Measurements from ENCODE around the gene SH3PXD2A.
"Not testable (repeated sequence)": the region's sequence is repeated elsewhere in the genome, so short reads cannot be mapped to it uniquely, and the experiment has no call there.

SH3PXD2A gene

GRCh38 chr10:103747193-103747865, 108.0 kb downstream of the SH3PXD2A start:
- DNase-seq (ENCODE audit: low spot score): no peak

- DNase-seq (ENCODE audit: low spot score): no peak
Measured at GRCh38 chr10:103746598-103746997, 108.8 kb downstream of the SH3PXD2A start.

DNA sequence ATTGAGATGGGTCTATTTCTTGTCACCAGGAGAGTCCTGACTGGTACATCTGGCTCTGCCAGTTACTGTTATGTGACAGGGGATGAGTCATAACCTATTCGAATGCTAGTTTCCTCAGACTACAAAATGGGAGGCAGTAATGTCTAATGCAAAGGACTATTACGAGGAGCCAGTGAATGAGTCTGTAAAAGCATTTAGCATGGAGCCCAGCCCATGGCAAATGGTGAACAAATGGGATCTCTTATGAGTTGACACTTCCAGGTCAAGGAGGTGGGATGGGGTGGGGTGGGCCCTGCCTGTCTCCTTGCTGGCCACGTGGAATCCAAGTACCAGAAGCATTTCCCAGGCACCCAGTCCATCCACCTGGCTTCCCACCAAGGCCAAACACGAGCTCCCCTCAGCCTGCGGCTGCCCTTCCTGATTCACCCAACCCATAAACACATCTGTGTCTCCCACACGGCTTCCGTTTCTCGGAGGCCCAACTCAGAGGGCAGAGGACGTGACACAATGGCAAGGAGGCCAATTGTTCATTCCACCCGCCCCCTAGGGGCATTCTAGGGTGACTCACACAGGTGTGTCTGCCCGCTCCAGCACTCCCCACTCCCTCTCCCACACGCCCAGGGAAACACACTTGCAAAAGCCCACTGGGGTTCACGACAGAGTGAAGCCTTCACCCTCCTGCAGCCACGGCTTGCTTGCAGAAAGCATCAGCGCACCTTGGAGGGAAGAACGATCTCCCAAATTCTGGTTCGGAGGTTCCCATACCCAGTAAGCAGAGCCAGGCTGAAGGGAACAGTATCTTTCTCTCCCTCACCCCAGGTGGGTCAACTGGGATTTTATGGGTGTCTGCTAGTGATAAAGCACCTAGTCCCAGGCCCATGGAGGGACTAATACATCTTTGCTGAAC, 109.8 kb downstream of the SH3PXD2A start:
- peak; percentile 54 for DNase-seq (ENCODE audit: low spot score)

- DNase-seq (ENCODE audit: low spot score): no peak
Measured at GRCh38 chr10:103742824-103743223, 112.6 kb downstream of the SH3PXD2A start.

- no peak for DNase-seq (ENCODE audit: low spot score)
Measured at GRCh38 chr10:103740611-103741010, 114.8 kb downstream of the SH3PXD2A start.

DNA sequence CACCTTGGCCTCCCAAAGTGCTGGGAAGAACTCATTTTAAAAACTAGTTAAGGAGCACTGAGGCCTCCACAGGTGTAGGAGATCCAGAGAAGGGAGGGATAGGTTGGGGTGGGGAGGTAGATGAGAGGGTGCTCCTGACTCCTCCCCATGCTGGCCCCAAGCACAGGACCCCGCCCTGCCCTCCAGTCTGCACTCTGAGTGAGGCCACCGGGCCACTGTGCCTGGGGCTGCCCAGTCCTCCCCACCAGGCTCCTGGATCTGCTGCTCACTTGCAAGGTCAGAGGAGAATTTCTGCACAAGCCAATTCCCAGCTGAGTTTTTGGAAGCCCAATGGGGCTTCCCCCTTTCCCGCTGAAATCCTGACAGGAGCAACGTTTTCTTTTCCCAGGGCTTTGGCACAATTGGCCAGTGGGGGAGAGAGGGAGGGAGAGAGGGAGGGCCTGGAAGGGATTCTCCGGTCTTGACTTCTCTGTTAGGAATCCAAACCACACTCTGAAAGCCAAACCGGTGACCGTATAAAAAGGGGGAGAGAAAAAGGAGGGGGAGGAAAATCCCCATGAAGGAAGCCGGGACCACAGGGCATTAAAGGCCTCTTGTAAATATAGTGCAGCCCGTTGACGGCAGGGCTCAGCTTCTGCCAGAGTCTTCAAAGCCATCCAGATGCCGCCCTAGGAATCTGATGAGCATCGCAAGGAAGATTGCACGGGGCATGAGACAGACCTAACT, 116.2 kb downstream of the SH3PXD2A start:
- DNase-seq (ENCODE audit: low spot score): peak; percentile 91

DNA sequence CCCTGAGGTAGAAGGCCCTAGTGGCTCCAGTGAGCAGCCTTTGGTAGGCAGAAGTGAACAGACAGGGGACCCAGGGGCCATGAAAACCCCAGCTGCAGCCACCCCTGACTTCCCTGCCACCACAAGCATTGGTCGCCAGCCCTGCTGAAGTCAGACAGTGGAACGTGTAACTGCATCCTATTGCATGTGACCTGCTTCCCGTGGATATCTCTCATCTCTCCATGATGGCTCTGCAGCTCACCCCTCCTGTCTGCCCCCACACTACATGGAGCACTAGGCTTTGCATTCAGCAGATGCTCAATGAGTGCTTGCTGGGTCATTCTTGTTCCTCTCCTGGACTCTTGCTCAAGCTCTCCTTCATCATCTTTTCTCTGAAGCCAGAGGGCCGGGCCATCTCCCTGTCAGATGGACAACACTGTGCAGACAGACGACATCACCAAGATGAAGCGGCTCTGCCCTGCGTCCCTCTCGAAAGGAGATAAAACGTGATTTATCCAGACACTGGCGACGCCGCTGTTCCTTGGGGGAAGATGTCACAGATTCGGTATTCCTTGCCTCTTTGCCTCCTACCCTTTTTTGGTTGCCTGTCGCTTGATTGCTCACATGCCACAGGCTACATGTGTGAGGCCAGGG, 117.5 kb downstream of the SH3PXD2A start:
- no peak for DNase-seq (ENCODE audit: low spot score)

GRCh38 chr10:103736763-103737162, 118.6 kb downstream of the SH3PXD2A start:
- DNase-seq (ENCODE audit: low spot score): peak; percentile 63

DNA sequence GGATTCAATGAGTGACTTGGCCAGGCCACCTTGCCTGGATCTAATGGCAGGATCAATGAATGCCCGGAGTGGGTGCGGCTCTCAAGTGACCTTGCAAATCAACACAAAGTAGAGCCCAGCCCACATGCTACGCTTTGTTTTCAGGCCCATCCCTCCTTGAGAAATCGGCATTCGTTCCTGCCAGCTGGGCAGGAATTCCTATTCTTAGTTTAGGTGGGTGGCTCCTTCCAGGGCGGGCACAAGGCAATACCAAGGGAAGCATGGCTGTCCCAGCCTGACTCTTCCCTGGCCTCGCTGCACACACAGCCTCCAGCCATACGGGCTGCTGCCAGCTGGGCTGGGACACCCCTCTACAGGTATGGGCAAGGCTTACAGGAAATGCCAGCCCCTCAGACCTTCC, 119.3 kb downstream of the SH3PXD2A start:
- DNase-seq (ENCODE audit: low spot score): no peak

DNA sequence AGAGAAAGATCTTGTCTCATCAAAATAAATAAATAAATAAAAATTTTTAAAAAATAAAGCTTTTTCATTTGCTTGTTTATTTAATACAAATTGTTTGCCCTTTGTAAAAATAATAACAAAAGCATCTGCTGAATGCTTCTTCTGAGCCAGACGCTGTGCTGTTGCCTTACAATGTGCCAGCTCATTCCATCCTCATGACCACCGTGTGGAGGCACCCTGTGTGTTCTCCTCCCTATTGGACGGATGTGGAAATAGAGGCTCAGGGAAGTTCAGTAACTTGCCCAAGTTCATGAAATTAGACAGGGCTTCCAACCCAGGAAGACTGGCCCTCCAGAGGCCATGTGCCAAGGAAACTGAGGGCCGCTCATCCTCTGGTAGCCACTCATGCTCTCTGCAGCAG, 120.6 kb downstream of the SH3PXD2A start:
- DNase-seq (ENCODE audit: low spot score): no peak

- no peak for DNase-seq (ENCODE audit: low spot score)
Measured at GRCh38 chr10:103733045-103733419, 122.3 kb downstream of the SH3PXD2A start.

DNA sequence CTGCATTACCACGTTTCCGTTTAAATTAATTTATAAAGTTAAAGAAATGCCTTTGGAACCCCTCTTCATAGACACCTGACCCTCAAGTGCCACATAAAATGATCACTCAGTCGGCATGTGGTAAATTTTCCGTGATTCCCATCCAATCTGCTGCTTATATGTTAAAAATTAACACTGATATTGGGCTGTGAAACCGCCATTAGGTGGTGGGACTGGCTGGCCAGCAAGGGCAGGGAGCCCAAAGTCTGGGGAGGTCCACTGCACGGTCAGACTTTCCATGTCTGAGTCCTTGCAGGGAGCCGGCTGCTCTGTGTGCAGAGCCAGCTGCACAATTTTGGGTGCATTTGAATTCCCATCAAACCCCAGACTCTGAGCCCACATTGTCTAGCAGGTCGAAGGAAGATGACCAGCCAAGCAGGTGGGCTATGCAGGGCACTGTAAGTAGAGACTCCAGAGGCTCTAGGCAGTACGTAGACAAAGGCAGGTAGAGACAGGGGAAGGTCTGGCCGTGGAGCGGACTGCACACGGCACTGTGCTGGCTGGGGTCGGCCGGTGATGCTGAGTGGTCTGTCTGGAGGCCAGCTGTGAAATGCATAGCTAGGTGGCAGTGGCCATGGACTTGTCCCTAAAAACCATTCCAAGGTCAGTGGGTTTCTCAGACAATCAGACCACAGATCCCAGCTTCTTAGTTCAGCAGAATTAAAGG, 122.9 kb downstream of the SH3PXD2A start:
- DNase-seq (ENCODE audit: low spot score): peak; percentile 61

- peak; percentile 88 for DNase-seq (ENCODE audit: low spot score)
Measured at GRCh38 chr10:103731609-103732270, 123.6 kb downstream of the SH3PXD2A start.

DNA sequence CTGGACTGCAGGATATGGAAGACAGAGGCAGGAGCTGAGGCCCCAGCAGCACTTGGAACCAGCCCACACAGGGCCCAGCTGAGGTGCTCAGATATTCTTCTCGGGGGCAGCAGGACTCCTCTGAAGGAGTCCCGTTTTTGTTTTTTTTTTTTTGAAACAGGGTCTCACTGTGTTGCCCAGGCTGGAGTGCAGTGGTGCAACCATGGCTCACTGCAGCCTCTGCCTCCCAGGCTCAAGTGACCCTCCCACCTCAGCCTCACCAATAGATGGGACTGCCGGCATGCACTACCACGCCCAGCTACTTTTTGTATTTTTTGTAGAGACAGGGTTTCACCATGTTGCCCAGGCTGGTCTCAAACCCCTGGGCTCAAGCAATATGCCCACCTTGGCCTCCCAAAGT, 124.3 kb downstream of the SH3PXD2A start:
- DNase-seq (ENCODE audit: low spot score): not testable (repeated sequence)

- no peak for DNase-seq (ENCODE audit: low spot score)
Measured at GRCh38 chr10:103729851-103730250, 125.5 kb downstream of the SH3PXD2A start.

- no peak for DNase-seq (ENCODE audit: low spot score)
Measured at GRCh38 chr10:103727991-103728689, 127.2 kb downstream of the SH3PXD2A start.

- no peak for DNase-seq (ENCODE audit: low spot score)
Measured at GRCh38 chr10:103727546-103727963, 127.8 kb downstream of the SH3PXD2A start.

DNA sequence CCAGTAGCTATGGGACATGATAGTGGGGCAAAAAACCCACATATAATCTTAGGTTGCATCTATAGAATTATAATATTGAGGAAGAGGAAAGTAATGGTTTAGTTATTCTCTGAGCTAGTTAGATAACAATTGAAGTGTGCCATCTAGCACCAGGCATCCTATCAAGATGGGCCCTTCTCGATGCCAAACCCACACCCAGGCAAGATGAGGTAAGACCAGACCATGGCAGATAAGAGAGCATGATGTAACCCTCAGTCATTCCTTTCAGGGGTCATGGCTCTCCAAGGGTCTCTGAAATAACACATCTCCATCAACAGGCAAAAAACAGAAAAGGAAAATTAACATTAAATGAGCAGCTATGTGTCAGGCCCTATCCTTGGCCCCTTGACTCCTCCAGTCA, 128.7 kb downstream of the SH3PXD2A start:
- DNase-seq (ENCODE audit: low spot score): no peak

DNA sequence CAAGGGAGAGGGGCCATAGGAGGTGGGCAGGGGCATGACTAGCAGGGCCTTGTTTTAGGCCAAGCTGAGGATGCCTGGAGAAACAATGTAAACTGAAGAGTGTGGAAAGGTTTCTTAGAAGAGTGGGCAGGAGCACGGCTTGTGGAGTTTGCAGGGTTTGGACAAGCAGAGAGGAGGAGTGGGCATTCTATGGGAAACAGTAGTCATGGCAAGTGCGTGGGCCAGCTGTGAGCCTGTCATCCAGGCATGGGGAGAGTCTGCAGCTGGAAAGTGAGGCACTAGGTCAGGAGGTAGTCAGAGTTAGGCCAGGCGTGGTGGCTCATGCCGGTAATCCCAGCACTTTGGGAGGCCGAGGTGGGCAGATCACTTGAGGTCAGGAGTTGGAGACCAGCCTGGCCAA, 130.1 kb downstream of the SH3PXD2A start:
- DNase-seq (ENCODE audit: low spot score): no peak

- DNase-seq (ENCODE audit: low spot score): peak; percentile 45
Measured at GRCh38 chr10:103724771-103725170, 130.6 kb downstream of the SH3PXD2A start.
